CD1c-positive myeloid dendritic cell (primary cell): ENCODE results near the gene MRLN.
"Not testable (repeated sequence)": the region's sequence is repeated elsewhere in the genome, so short reads cannot be mapped to it uniquely, and the experiment has no call there.

Source experiments
- DNase-seq: peaks from one replicate; pipeline ENCODE4 v3.0.0-alpha.2; 2016; ENCODE audit errors: extremely low spot score

The MRLN gene

DNA sequence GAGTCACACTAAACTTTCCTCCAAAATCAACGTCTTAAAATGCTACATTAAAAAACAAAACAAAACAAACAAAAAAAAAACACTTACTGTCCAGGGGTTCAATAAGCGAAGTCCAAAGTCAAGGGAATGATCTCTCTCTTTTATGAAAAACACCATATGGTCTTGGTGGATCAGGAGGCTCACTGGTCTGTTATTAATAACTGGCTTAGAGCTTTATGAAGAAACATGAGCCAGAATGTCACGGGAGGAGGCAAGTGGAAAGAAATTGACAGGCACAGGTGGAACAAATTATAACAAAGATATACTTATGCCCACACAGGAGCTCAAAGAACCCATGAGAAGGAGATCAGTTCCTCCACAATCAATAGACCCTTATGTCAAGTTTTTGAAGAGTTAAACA, at the start of gene MRLN:
Gene MRLN (minus strand): TSS at position 189 of the 400 bp plus-strand sequence.
- DNase-seq, result no peak

DNA sequence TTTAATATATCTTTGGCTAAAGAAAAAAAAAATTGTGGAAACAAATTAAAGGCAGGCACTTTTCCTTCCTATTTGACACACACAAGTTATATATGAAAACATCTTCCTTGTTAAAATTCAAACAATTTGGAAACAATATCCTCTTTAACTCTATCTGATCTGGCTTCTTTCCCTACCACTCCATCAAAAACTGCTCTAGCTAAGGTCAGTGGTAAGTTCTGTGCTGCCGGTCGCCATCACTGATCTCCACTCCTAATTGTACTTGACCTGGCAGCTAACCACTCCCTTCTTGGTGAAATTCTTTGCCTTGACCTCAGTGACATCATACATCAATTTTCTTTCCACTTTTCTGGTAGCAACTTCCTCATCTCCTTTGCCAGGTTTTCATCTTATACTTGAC, 47.9 kb upstream of the MRLN start:
- DNase-seq, result no peak

DNA sequence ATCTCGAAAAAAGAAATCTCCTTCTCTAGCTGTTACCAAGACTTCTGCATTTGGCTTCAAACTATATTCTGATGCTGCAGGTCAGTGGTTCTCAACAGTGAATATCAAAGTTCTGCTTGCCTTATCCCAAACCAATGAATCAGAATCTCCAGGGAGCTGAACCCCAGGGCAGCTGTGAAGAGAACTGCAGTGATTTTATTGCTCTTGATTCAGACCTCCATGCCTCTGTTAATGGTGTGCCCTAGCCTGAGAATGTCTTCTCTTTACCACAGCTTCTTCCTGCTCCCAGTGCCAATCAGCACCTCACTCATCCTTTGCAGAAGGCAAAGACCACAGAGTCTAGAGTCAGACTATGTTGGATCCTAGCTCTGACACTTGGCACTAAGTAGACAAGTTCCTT, 46.2 kb upstream of the MRLN start:
- DNase-seq, result no peak

GRCh38 chr10:59793919-59794318, 40.7 kb upstream of the MRLN start:
- no peak for DNase-seq

- no peak for DNase-seq
Observed at GRCh38 chr10:59792812-59793211, 39.6 kb upstream of the MRLN start.

DNA sequence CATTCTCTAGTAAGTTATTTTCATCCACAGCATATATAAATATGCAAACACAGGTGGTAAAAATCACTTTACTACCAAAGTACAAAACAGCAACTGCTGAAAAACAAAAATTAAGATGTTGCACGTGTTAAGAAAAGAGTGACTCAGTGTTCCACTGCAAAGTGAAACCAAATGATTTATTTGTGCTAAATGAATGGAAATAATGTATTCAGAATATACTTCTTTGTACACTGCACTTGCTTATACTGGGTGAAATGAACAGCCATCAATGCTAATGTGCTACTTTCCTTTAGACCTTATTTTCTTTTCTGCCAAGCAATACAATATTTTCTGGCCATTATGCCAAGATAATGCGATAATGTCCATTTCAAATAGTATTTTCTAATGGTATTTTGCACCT, 38.3 kb upstream of the MRLN start:
- no peak for DNase-seq

GRCh38 chr10:59790080-59790479, 36.8 kb upstream of the MRLN start:
- DNase-seq, result not testable (repeated sequence)

DNA sequence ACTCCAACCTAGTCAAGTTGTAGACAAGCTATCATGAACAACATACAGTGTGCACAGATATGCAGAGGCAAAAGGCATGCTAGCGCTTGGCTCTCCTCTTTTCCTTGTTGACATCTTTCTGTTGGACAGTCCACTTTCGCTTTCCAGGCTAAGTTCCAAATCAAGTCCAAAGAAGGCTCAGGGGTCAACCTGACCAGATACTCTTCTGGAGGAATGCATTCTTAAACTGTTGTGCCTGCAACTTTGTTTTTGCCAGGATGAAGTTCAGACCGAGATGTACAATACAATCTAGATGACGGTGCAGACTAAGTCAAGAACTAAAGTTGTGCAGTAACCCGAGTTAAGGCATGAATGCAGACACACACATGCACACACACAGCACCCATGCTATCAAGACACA, 35.7 kb upstream of the MRLN start:
- not testable (repeated sequence) for DNase-seq

- DNase-seq, result not testable (repeated sequence)
Observed at GRCh38 chr10:59787032-59787431, 33.8 kb upstream of the MRLN start.

DNA sequence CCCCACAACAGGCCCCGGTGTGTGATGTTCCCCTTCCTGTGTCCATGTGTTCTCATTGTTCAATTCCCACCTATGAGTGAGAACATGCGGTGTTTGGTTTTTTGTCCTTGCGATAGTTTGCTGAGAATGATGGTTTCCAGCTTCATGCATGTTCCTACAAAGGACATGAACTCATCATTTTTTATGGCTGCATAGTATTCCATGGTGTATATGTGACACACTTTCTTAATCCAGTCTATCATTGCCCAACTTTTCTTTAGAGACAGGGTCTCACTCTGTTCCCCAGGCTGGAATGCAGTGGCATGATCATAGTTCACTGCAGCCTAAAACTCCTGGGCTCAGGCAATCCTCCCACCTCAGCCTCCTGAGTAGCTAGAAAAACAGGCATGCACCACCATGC, 32.2 kb upstream of the MRLN start:
- not testable (repeated sequence) for DNase-seq

GRCh38 chr10:59781511-59781910, 28.3 kb upstream of the MRLN start:
- no peak for DNase-seq

DNA sequence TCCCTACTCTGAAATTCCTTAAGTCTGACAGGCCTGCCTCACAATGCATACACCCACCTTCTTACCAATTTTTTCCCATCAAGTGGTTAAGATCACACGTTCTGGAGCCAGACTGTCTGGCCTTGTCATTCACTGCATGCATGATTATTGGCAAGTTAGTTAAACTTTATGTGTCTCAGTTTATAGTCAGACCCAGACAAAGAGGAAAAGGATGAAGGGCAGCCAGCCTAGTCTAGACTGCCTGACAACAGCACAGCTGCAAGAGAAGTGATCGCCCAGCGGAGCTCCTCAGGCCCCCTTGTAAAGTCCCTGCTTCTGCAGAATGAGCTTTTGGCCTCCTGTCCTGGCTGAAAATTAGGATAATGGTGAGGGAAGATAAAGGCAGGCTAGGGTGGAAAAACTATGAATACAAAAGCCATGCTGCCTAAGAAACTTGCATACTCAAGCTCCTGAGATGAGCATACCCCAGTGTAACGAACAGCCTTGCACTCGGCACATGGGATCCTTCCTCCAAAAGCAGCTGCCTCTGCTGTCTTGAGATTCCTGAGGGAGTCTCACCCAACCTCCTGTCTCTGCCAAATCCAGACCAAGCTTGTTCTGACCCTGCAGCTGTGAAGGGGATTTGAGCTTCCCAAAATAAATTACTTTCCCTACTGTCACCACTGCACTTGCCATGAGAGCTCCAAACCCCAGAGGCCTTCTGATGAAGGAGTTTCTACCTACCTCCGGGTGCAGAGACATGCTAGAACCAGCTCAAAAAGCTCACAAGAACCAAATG, 26.7 kb upstream of the MRLN start:
- no peak for DNase-seq

DNA sequence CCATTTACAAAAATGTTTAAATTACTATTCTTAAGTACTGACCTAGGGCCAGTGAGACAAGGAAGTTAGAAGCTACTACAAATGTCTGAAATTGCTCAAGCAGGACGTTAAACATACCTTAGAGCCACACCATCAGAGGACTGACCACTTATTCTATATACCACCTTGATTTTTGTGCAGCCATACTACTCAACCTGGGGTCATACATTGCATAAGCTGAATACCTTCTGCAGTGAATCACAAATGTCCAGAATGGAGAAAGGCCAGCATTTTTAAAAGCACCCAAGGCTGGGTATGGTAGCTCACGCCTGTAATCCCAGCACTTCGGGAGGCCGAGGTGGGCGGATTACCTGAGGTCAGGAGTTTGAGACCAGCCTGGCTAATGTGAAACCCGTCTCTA, 21.2 kb upstream of the MRLN start:
- no peak for DNase-seq

GRCh38 chr10:59773088-59773487, 19.8 kb upstream of the MRLN start:
- DNase-seq, result no peak

GRCh38 chr10:59771162-59771807, 18.0 kb upstream of the MRLN start:
- no peak for DNase-seq

DNA sequence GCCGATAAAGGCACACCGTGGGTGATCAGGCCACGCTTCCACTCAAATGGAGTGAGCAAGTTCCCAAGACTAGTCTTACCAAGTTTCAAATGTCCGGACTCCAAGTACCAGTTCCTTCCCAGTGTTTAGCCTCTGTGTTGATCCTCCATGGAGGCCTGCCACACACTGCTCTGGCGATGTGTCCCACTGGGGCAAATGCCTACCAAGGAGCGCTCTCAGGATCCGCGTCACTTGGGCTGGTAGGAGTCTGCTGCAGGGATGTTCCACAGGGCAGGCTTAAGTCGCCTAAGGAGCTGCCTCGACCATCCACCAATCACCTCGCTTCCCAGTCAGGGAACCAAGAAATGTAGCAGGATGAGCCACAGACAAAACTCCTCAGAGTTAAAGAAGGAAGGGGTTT, 17.4 kb upstream of the MRLN start:
- no peak for DNase-seq

DNA sequence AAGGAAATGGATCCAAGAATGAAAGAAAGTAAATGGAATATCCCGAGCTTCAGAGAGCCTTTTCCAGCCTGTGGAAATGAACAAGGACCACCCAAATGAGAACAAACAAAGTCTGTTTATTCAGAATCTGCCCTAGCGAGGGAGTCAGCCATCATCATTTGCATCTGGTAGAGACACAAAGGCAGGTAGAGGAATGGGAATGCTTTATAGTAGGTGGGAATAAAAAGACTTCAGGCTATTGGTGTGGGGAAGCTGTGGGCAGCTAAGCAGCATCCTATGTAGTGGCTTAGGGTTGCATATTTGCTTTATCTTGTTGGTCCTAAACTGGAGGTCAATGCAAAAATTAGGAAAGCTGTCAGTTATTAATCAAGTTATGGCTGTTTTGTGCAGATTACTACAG, 9.2 kb upstream of the MRLN start:
- DNase-seq, result no peak

- no peak for DNase-seq
Observed at GRCh38 chr10:59757966-59758365, 4.7 kb upstream of the MRLN start.

- no peak for DNase-seq
Observed at GRCh38 chr10:59754951-59755350, 1.7 kb upstream of the MRLN start.

DNA sequence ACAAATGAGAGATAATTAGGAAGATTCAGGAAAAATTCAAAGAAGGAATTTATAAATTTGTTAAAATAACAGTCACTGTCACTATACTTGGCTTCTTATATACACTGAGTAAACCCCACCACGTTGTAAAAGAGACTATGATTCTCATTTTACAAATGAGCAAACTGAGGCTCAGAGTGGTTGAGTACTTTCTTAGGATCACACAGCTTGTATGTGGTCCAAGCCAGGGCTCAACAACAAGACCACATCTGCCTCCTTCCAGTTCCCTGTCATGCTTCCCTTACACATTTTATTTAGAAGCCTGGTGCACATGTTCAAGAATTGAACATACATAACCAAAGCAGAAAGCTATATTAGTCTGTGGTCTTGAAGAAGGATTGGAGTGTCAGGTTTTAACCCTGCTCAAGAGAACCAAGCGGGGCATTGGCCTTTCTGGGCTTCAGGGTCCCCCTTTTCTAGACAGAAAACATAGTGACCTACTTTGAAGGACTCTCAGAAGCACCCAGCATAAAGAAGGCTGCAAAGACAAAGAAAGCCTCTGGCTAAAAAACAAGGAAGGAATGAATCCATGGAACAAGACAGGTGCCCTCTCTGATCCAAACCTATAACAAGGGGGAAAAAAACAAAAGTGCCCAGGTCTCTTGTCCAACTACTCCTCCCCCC, 846 bp downstream of the MRLN start:
- DNase-seq, result no peak

- DNase-seq, result no peak
Observed at GRCh38 chr10:59750155-59750945, 2.9 kb downstream of the MRLN start.

DNA sequence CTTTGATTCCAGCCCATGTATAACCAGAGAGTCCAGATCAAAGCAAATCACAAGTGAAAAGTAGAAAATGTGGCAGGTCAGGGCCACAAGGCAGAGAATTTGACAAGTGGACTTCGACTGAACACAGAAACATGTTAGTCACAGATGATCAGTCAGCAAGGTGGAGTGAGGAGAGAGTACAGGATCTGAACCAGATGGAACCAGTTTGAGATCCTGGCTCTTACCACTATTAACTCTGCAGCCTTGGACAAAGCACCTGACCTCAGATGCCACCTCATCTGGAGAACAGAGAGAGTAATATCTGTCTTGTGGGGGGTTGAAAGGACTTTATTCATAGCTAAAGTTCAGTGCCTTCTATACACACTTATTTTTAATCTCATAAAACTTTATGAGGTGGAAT, 4.4 kb downstream of the MRLN start:
- no peak for DNase-seq
